MG63 (cell line): ENCODE results near the gene SSBP3. TPM values are rescaled to one million over a fixed set of nuclear protein-coding genes. Genes with fewer than 3 reads are reported as not detected.
"Not testable (repeated sequence)": the region's sequence is repeated elsewhere in the genome, so short reads cannot be mapped to it uniquely, and the experiment has no call there.

Experiments used
- DNase-seq: peaks from one replicate; pipeline ENCODE4 v3.0.0-alpha.2; 2020
- H3K27me3 ChIP-seq: fragments of 250-450 bp; sonication (Bioruptor Pico); 2 replicates; pipeline ENCODE4 v1.5.1; 2020; ENCODE audit warnings: mild to moderate bottlenecking, moderate library complexity
- H3K36me3 ChIP-seq: fragments of 250-450 bp; sonication (Bioruptor Pico); 2 replicates; pipeline ENCODE4 v1.5.1; 2020; ENCODE audit warnings: mild to moderate bottlenecking, moderate library complexity
- H3K4me3 ChIP-seq: fragments of 250-450 bp; sonication (Bioruptor Pico); 2 replicates; pipeline ENCODE4 v1.5.1; 2020; ENCODE audit warnings: mild to moderate bottlenecking, moderate library complexity
- H3K9me3 ChIP-seq: fragments of 250-450 bp; sonication (Bioruptor Pico); 2 replicates; pipeline ENCODE4 v1.5.1; 2020; ENCODE audit warnings: mild to moderate bottlenecking, moderate library complexity
- total RNA-seq: library from RNA; depleted of rRNA; stranded (reverse); fragments of >200 nt; shearing (Covaris generic); gene quantifications from 2 replicates; pipeline ENCODE4 v1.2.3, GENCODE V29; 2014; ENCODE audit warnings: low replicate concordance; rRNA removed

The SSBP3 gene
- 15.9 and 40.6 TPM in 2 replicates for total RNA-seq

DNA sequence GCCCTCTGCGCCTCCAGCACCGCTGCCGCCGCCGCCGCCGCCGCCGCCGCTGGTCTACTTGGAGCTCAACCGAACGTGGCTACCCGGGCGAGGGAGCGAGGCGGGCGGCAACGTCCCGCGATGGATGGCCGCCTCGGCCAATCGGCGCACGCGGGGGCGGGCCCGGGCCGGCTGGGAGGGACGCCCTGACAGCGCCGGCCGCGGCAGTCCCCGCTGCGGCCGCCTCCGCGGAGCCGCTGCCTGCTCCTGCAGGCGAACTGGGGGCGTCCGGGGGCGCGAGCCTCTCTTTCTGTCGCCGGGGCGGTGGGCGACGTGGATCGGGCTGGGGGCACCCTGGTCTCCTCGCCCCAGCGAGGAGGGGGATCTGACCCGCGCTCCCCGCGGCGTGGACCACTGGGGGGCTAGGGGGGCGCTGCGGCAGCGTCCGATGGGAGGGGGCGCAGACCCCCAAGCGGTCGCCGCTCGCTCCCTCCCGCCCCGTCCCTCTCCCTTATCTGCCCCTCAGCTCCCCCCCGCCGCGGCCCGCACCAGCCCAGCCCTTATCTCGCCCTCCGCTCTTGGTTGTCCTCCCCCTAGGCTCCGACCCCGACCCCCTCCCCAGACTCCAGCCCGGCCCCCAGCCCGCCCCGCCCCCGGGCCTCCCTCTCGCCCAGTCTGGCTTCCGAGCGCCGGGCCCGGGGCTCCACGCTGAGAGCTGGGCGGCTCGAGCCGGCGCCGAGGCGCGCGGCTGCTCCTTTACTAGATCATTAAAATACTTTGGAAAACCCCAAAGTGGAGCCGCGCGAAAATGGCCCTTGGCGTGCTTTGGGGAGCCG, at the start of gene SSBP3:
Gene SSBP3, minus strand, starts transcription at position 56 of the 815 bp plus-strand sequence.
- H3K27me3 ChIP-seq: no peaks in the 10 kb centered on the region
- DNase-seq: peak; percentile 93
- no peaks in the 10 kb centered on the region for H3K36me3 ChIP-seq
- H3K9me3 ChIP-seq: no peaks in the 10 kb centered on the region
- peak within 1 kb of the TSS; percentile 69 for H3K4me3 ChIP-seq

DNA sequence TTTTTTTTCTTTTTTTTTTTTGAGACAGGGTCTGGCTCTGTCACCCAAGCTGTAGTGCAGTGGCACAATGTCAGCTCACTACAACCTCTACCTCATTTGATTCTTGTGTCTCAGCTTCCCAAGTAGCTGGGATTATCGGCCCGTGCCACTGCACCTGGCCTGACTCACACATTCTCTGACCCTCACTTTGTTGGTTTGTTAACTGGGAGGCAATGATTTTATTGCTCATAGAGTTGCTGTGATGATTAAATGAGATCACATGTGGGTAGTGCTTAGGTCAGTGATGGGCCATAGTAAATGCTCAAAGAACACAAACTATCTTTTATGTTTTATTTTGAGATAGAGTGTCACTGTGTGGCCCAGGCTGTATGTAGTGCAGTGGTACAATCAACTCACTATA, 47.3 kb upstream of the SSBP3 start:
- no peak for DNase-seq
- H3K36me3 ChIP-seq: no peaks in the 10 kb centered on the region
- H3K27me3 ChIP-seq: no peaks in the 10 kb centered on the region
- no peak overlapping the region for H3K4me3 ChIP-seq
- no peaks in the 10 kb centered on the region for H3K9me3 ChIP-seq

DNA sequence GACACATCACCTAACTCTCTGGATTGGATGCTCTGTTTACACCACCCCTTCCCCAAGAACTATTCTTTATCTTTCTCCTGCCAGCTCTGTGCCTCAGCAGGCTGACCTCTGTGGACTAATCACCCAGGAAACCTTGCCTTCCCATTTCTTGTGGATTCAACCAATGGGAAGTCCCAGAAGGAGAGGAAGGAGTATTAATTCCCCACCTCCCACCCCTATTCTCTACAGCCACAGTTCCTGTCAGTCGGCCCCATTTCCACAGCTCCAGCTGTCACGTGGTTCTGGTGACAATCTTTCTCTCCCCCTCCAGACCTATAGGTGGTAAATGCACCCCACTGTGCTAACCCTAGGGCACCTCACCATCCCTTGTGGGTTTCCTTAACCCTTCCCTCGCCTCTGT, 46.8 kb upstream of the SSBP3 start:
- DNase-seq: no peak
- H3K36me3 ChIP-seq: no peaks in the 10 kb centered on the region
- H3K27me3 ChIP-seq: no peaks in the 10 kb centered on the region
- no peak overlapping the region for H3K4me3 ChIP-seq
- H3K9me3 ChIP-seq: no peaks in the 10 kb centered on the region

DNA sequence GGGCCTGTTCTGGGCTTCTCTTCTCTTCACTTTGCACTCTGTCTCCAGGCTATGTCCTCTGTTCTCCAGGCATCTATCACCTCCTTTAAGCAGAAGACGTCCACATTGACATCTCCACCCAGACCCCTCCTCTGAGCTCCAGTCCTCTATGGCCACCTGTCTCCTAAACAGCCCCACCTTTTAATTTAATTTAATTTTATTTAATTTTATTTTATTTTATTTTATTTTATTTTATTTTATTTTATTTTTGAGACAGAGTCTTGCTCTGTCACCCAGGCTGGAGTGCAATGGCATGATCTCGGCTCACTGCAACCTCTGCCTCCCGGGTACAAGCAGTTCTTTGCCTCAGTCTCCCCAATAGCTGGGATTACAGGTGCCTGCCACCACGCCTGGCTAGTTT, 43.2 kb upstream of the SSBP3 start:
- not testable (repeated sequence) for H3K27me3 ChIP-seq, DNase-seq, H3K9me3 ChIP-seq, H3K4me3 ChIP-seq, H3K36me3 ChIP-seq

DNA sequence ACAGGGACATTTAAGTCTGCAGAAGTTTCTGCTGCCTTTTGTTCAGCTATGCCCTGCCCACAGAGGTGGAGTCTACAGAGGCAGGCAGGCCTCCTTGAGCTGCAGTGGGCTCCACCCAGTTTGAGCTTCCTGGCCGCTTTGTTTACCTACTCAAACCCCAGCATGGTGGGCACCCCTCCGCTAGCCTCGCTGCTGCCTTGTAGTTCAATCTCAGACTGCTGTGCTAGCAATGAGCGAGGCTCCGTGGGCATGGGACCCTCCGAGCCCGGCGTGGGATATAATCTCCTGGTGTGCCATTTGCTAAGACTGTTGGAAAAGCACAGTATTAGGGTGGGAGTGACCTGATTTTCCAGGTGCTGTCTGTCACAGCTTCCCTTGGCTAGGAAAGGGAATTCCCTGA, 42.6 kb upstream of the SSBP3 start:
- not testable (repeated sequence) for DNase-seq, H3K4me3 ChIP-seq, H3K27me3 ChIP-seq, H3K9me3 ChIP-seq, H3K36me3 ChIP-seq

DNA sequence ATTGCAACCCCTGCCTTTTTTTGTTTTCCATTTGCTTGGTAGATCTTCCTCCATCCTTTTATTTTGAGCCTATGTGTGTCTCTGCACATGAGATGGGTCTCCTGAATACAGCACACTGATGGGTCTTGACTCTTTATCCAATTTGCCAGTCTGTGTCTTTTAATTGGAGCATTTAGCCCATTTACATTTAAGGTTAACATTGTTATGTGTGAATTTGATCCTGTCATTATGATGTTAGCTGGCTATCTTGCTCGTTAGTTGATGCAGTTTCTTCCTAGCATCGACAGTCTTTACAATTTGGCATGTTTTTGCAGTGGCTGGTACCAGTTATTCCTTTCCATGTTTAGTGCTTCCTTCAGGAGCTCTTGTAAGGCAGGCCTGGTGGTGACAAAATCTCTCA, 40.9 kb upstream of the SSBP3 start:
- DNase-seq, H3K4me3 ChIP-seq, H3K9me3 ChIP-seq, H3K36me3 ChIP-seq, H3K27me3 ChIP-seq: not testable (repeated sequence)

DNA sequence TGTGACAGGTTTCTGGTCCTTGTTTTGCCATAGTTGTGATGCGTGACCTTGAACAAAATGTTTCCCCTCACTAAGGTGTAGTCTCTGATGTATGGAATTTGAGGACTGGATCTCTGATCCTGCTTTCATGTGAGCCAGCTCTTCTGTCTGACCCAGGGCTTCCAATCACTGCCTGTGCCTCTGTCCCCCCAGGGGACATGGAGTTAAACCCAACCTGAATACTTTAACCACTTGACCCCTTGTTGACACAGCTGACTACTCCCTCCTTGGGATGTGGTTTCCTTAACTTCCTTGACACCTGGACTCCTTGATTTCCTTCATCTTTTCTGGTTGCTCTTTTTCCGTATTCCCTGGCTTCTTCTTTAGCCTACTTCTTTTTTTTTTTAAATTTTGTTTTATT, 36.0 kb upstream of the SSBP3 start:
- no peaks in the 10 kb centered on the region for H3K27me3 ChIP-seq
- H3K9me3 ChIP-seq: no peaks in the 10 kb centered on the region
- no peak for DNase-seq
- H3K36me3 ChIP-seq: no peaks in the 10 kb centered on the region
- no peak overlapping the region for H3K4me3 ChIP-seq

DNA sequence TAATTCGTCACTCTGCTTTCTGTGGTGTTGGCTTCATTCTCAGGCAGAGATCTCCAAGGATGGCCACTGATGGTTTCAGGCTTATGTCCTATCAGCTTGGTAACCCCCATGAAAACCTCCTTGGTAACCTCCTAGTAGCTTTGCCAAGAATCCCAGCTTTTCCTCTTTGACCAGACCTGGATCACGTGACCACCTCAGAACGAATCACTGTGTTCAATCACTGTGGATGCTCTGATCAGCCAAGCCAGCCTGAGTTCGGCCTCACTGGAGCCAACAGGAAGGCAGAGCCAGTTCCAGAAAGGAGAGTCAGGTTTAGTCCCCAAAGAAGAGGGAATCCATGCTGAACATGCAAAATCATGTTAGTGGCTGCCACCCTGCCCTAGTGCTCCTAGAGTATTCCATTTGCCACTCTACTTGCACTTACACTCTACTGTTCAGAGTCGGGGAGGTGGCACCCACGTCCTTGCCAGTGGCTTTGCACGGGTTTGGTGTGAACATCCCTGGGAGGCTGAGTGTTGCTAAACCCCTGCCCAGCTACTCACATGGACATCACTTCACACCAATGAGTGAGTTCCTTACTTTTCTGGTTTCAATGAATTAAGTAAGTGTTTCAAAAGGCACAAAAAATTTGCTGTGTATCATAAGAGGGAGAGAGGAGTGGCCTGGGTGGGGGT, 33.5 kb upstream of the SSBP3 start:
- Histone ChIP-seq H3K36me3 (no peaks in the 10 kb centered on the region), H3K4me3 (no peak overlapping the region), H3K27me3 (no peaks in the 10 kb centered on the region), H3K9me3 (no peaks in the 10 kb centered on the region)
- no peak for DNase-seq

DNA sequence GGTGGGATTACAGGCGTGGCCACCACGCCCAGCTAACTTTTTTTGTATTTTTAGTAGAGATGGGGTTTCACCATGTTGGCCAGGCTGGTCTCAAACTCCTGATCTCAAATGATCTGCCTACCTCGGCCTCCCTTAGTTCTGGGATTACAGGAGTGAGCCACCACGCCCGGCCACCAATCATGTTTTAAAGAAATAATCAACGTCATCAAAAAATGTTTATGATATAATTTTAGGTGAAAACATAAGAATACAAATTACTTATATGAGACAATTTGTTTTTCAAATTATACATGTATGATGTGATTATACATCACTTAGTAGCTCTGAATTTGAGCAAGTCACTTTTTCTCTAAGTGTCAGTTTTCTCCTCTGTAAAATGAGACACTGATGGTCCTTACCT, 31.6 kb upstream of the SSBP3 start:
- Histone ChIP-seq H3K36me3 (no peaks in the 10 kb centered on the region), H3K4me3 (no peak overlapping the region), H3K9me3 (no peaks in the 10 kb centered on the region), H3K27me3 (no peaks in the 10 kb centered on the region)
- no peak for DNase-seq

DNA sequence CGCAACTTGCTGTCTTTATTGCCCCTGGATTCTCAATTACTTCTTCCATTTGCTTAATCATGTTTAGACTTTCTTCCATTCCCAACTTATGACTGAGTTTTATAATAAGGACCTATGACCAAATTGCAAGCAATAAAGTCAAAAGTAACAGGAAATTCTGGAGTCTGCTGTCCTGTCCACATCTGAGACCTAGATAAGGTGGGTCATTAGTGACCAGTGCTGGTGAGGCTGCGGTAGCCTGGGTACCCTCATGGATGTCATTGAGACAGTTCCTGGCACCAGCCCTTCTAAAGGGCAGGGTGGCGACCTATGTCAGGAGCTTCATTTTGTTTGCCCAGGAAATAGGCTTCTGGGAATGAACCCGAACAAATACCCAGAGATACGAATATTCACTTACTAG, 30.6 kb upstream of the SSBP3 start:
- H3K4me3 ChIP-seq: no peak overlapping the region
- H3K36me3 ChIP-seq: no peaks in the 10 kb centered on the region
- H3K27me3 ChIP-seq: no peaks in the 10 kb centered on the region
- no peak for DNase-seq
- H3K9me3 ChIP-seq: no peaks in the 10 kb centered on the region

DNA sequence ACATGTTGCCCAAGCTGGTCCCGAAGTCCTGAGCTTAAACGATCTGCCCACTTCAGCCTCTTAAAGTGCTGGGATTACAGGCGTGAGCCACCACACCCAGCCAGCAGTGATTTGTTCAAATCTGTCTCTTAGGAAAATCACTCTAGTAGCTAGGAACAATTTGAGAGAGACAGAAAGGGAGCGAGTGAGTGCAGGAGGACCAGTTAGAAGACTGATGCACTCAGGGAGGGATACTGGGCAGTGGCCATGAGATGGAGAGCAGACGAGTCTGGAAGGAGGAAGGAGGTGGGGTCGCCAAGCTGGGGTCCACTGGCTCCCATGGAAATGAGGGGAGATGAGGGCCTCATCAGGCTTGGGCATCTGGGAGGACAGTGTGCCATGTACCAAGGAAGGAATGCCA, 23.6 kb upstream of the SSBP3 start:
- H3K9me3 ChIP-seq: no peaks in the 10 kb centered on the region
- DNase-seq: no peak

DNA sequence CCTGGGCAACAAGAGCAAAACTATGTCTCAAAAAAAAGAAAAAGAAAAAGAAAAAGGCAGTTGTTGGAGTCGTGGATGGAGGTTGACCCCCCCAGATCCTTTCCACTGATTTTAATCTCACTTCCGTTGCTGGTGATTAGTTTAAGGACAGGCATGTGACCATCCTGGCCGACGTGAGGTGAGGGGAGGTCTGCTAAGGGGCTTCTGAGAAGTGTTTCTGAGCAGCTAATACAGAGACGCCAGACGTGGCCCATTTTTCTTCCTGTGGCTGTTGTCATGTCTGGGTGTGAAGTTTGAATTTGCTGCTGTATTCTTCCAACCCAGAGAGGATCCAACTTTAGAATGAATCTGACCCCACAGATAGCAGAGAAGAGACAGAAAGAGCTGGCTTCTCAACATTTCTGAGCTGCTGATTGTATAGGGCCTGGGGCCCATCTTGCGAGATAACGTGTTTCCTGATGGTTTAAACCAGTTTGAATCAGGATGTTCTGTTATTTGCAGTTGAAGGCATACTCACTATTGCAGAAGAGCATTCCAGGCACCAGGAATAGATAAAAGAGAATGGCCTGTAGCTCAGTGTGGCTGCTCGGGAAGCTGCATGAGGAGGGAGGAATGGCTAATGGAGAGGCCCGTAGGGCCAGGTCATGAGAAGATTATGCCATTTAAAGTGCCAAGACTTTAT, 22.8 kb upstream of the SSBP3 start:
- DNase-seq: no peak
- no peak overlapping the region for H3K4me3 ChIP-seq
- H3K27me3 ChIP-seq: no peaks in the 10 kb centered on the region
- H3K36me3 ChIP-seq: no peaks in the 10 kb centered on the region
- no peaks in the 10 kb centered on the region for H3K9me3 ChIP-seq

More for the DNA sequence above, 23.6 kb upstream of the SSBP3 start:
- Histone ChIP-seq H3K27me3 (no peaks in the 10 kb centered on the region), H3K36me3 (no peaks in the 10 kb centered on the region), H3K4me3 (no peak overlapping the region)

DNA sequence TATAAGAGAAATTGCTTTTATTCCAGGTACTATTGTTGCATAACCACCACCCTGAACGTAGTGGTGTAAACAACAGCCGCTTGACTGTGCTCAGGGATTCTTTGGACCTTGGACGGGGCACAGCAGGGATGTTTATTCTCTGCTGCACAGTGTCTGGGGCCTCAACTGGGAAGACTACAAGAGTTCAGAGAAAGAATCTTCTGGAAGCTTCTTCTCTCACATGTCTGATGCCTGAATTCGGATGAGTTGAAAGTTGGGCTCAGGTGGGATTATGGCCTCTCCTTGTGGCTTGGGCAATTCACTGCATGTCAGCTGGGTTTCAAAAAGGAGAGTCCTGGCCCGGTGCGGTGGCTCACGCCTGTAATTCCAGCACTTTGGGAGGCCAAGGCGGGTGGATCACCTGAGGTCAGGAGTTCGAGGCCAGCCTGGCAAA, 19.0 kb upstream of the SSBP3 start:
- Histone ChIP-seq H3K4me3 (no peak overlapping the region), H3K27me3 (no peaks in the 10 kb centered on the region), H3K36me3 (no peaks in the 10 kb centered on the region), H3K9me3 (no peaks in the 10 kb centered on the region)
- DNase-seq: no peak

DNA sequence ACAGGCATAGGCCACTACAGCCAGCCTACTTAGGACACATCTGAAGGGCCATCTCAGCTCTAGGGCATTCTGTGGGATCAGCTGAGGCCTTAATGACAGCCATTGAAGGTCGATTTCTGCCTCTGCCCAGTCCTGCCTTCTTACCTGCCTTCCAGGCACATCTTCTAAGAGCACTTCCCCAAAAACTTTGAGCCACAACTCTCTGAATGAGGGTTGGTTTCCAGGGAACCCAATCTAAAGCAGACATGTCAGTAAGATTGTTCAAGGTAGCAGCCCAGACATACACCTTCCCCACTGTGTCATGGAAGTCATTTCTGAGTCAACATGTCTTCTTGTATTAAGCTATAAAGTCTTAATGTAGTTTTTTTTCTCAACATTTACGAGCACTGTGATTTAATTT, 18.2 kb upstream of the SSBP3 start:
- Histone ChIP-seq H3K9me3 (no peaks in the 10 kb centered on the region), H3K27me3 (no peaks in the 10 kb centered on the region), H3K36me3 (no peaks in the 10 kb centered on the region), H3K4me3 (no peak overlapping the region)
- DNase-seq: no peak

DNA sequence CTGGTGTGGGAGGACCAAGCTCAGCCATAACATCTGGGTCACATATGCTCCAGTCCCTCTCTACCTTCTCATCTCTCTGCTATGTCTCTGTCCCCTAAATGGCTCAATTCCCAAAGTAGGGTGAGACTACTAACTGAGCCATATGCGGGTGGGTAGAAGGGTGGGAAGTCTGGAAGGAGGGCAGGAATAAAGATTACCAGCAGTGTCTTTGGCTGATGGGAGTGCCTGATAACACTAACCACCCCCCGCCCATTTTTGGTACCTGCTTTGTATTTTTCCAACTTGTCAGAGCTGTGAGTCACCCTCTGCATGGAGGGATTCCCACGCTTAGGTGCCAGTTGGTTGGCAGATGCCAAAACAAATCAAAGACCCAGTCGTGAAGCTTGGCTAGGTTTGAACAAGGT, 14.9 kb upstream of the SSBP3 start:
- Histone ChIP-seq H3K36me3 (no peaks in the 10 kb centered on the region), H3K4me3 (no peak overlapping the region), H3K27me3 (no peaks in the 10 kb centered on the region), H3K9me3 (no peaks in the 10 kb centered on the region)
- DNase-seq: no peak

DNA sequence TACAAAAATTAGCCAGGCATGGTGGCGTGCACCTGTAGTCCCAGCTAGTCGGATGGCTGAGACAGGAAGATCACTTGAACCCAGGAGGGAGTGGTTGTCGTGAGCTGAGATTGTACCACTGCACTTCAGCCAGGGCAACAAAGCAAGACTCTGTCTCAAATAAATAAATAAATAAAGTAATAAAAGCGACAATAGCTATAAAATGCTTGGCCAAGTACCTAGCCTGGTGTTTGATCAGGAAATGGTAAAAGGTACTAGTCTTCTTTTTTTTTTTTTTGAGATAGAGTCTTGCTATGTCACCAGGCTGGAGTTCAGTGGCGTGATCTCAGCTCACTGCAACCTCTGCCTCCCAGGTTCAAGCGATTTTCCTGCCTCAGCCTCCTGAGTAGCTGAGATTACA, 12.4 kb upstream of the SSBP3 start:
- not testable (repeated sequence) for H3K27me3 ChIP-seq, H3K4me3 ChIP-seq, H3K36me3 ChIP-seq, H3K9me3 ChIP-seq, DNase-seq

DNA sequence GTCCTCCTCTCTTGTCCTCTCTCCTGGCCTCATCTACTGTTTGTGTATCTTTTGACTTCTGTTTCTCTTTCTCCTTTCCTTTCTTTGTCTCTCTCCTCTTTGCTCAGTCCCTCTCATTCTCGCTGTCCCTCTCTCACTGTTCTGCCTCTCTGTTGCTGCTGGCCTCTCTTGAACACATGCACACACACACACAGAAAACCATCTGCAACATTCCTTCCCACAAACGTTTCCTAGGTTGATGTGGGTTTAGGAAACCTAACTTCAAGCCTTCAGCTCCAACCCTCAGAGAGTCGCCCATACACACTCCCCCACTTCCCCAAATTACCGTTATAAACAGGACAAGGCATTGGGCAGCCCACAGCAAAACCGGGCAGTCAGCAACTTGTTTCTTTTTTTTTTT, 10.9 kb upstream of the SSBP3 start:
- no peak overlapping the region for H3K4me3 ChIP-seq
- no peak for DNase-seq
- no peaks in the 10 kb centered on the region; the same call in 1 of the 2 replicates for H3K27me3 ChIP-seq

More for the DNA sequence above, 10.9 kb upstream of the SSBP3 start:
- no peaks in the 10 kb centered on the region for H3K9me3 ChIP-seq
- H3K36me3 ChIP-seq: no peaks in the 10 kb centered on the region
